ENCODE data around the gene MAP2K6. TPM values are rescaled to one million over a fixed set of nuclear protein-coding genes. Genes with fewer than 3 reads are reported as not detected.

Gene MAP2K6
- total and polyA plus RNA-seq, 10 of the 15 experiments (the other 5 are each of a cell fraction or from before 2014, with no cell fraction given), result 15.6 to 70.3 (median 22.9) TPM

DNA sequence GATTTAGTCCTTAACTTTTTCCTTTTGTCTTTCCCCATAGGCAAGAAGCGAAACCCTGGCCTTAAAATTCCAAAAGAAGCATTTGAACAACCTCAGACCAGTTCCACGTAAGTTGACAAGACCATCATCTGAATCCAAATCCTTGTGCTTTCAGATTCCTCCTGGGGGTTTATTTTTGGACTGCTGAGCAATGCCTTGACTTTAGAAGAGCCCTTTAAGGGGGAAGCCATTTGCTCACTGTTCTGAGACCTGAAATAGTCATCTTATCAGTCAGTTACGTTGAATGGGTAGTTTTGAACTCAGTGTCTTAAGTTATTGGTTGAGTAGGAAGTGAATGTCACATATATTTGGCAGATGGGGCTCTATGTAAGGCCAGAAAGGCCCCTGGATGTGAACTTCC is 91.2 kb downstream of the MAP2K6 start:
- no peaks in the 10 kb centered on the region for H3K36me3 ChIP-seq (ENCODE audit: control insufficient read depth in 2 of 2, insufficient read depth in 2 of 2, low read length in 1 of 2)
- in situ Hi-C loops (cut with MboI), result no loop called here
- peaks cover 23% of the 10 kb centered on the region for H3K79me2 ChIP-seq (ENCODE audit: control insufficient read depth, insufficient read depth, low read length)
- CTCF ChIA-PET, result interaction anchor here (0.6 to 10.5 kb wide), 6 partner anchors 10 to 154 kb away, joined by 3 to 100 read pairs (median 8); partner anchors contain the start of gene MAP2K6
- H3K9me3 ChIP-seq (replicated peaks; ENCODE audit: control insufficient read depth, insufficient read depth, low read length), result no peaks in the 10 kb centered on the region; the same call in 2 of the 3 replicates
- H3K9ac ChIP-seq (ENCODE audit: control insufficient read depth, insufficient read depth, low read length), result no peak overlapping the region
- TF ChIP-seq, protein P1, sequence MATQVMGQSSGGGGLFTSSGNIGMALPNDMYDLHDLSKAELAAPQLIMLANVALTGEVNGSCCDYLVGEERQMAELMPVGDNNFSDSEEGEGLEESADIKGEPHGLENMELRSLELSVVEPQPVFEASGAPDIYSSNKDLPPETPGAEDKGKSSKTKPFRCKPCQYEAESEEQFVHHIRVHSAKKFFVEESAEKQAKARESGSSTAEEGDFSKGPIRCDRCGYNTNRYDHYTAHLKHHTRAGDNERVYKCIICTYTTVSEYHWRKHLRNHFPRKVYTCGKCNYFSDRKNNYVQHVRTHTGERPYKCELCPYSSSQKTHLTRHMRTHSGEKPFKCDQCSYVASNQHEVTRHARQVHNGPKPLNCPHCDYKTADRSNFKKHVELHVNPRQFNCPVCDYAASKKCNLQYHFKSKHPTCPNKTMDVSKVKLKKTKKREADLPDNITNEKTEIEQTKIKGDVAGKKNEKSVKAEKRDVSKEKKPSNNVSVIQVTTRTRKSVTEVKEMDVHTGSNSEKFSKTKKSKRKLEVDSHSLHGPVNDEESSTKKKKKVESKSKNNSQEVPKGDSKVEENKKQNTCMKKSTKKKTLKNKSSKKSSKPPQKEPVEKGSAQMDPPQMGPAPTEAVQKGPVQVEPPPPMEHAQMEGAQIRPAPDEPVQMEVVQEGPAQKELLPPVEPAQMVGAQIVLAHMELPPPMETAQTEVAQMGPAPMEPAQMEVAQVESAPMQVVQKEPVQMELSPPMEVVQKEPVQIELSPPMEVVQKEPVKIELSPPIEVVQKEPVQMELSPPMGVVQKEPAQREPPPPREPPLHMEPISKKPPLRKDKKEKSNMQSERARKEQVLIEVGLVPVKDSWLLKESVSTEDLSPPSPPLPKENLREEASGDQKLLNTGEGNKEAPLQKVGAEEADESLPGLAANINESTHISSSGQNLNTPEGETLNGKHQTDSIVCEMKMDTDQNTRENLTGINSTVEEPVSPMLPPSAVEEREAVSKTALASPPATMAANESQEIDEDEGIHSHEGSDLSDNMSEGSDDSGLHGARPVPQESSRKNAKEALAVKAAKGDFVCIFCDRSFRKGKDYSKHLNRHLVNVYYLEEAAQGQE (IDR thresholded peaks at IDR 0.05; ENCODE audit: low read depth, low read length), result no peak
- TF ChIP-seq ZNF622 (IDR thresholded peaks at IDR 0.05) (no peak), PML (IDR thresholded peaks at IDR 0.05; ENCODE audit: low read length) (no peak), CEBPB (IDR thresholded peaks at IDR 0.05; ENCODE audit: borderline replicate concordance in 1 of 2, low read depth in 2 of 2, low read length in 2 of 2) (no peak), IKZF1 (conservative IDR thresholded peaks at IDR 0.05) (no peak)
- TF ChIP-seq, protein P2, sequence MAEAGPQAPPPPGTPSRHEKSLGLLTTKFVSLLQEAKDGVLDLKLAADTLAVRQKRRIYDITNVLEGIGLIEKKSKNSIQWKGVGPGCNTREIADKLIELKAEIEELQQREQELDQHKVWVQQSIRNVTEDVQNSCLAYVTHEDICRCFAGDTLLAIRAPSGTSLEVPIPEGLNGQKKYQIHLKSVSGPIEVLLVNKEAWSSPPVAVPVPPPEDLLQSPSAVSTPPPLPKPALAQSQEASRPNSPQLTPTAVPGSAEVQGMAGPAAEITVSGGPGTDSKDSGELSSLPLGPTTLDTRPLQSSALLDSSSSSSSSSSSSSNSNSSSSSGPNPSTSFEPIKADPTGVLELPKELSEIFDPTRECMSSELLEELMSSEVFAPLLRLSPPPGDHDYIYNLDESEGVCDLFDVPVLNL (IDR thresholded peaks at IDR 0.05; ENCODE audit: low read depth, low read length), result no peak
- TF ChIP-seq, protein P3, sequence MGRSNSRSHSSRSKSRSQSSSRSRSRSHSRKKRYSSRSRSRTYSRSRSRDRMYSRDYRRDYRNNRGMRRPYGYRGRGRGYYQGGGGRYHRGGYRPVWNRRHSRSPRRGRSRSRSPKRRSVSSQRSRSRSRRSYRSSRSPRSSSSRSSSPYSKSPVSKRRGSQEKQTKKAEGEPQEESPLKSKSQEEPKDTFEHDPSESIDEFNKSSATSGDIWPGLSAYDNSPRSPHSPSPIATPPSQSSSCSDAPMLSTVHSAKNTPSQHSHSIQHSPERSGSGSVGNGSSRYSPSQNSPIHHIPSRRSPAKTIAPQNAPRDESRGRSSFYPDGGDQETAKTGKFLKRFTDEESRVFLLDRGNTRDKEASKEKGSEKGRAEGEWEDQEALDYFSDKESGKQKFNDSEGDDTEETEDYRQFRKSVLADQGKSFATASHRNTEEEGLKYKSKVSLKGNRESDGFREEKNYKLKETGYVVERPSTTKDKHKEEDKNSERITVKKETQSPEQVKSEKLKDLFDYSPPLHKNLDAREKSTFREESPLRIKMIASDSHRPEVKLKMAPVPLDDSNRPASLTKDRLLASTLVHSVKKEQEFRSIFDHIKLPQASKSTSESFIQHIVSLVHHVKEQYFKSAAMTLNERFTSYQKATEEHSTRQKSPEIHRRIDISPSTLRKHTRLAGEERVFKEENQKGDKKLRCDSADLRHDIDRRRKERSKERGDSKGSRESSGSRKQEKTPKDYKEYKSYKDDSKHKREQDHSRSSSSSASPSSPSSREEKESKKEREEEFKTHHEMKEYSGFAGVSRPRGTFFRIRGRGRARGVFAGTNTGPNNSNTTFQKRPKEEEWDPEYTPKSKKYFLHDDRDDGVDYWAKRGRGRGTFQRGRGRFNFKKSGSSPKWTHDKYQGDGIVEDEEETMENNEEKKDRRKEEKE (IDR thresholded peaks at IDR 0.05), result no peak
- POLR2A ChIA-PET, result interaction anchor here (1.3 kb wide), 1 partner anchor 11 kb away, joined by 5 read pairs; no protein-coding TSS in a partner anchor
- BruUV-seq (replicated peaks), result no TSS peak
- RAD21 ChIA-PET (ENCODE audit: unreplicated experiment), result interaction anchor here (0.7 to 3.0 kb wide), 3 partner anchors 11 to 1618 kb away, joined by 3 to 14 read pairs (median 3); no protein-coding TSS in a partner anchor
- H3K4me2 ChIP-seq (ENCODE audit: control insufficient read depth, insufficient read depth), result peak overlapping the region; percentile 10
- H4K20me1 ChIP-seq (ENCODE audit: control insufficient read depth, insufficient read depth), result no peaks in the 10 kb centered on the region
- H3K4me3 ChIP-seq, result peak overlapping the region; percentile 38; the same call in 1 of the 2 replicates
- FAIRE-seq (no peak), ATAC-seq (no peak), DNase-seq (ENCODE audit: low read depth, low spot score) (no peak)
- H2AFZ ChIP-seq (ENCODE audit: control insufficient read depth, low read depth, low read length), result peak overlapping the region; percentile 6
- peak overlapping the region; percentile 88 for H3K27ac ChIP-seq (ENCODE audit: control insufficient read depth, insufficient read depth)
- 95% methylated on average over 3 of the region's 3 CpGs for WGBS (ENCODE audit: insufficient coverage, insufficient replicate concordance, low lambda C conversion rate, missing lambda C conversion rate)
- SMC1A ChIA-PET (ENCODE audit: uncharacterized antibody, unreplicated experiment), result interaction anchor here (0.6 to 8.7 kb wide), 6 partner anchors 8 to 283 kb away, joined by 3 to 56 read pairs (median 3); partner anchors contain the start of gene MAP2K6
- no peaks in the 10 kb centered on the region for H3K27me3 ChIP-seq (replicated peaks in 1 of 2; ENCODE audit: control insufficient read depth in 2 of 2, insufficient read depth in 2 of 2, low read length in 1 of 2)
- intact Hi-C loops (cut with micrococcal nuclease; ENCODE audit: unreplicated experiment), result no loop called here
- peaks cover 21% of the 10 kb centered on the region for H3K4me1 ChIP-seq (ENCODE audit: control insufficient read depth, insufficient read depth, low read length)
